ENCODE results near the gene PLEKHJ1. TPM values are rescaled to one million over a fixed set of nuclear protein-coding genes. Genes with fewer than 3 reads are reported as not detected.

The PLEKHJ1 gene
- total RNA-seq, 4 donors from 2014 or later, result 41.6 to 56.7 (median 51.7) TPM

DNA sequence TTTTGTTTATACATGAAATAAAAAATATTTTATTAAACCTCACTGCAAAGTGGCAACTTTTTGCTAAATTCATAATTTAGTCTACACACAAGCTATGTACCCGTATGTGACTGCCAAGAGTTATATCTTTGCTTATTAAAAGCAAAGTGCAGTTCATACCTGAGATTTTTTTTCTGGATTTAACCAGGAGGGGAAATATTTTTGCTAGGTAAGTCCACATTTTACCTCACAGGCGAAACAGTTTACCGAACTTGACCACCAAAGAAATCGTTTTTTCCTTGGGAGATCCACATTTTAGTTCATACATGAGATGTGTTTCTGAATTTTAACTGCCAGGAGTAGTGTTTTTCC is 32.3 kb upstream of the PLEKHJ1 start:
- peak overlapping the region in 1 of 2 donors; percentile 100 for H3K4me3 ChIP-seq
- H3K27me3 ChIP-seq, result no peaks in the 10 kb centered on the region
- peaks cover 0 to 23% of the 10 kb centered on the region in 2 donors for H3K36me3 ChIP-seq
- TF ChIP-seq EP300 (IDR thresholded peaks at IDR 0.05) (no peak), POLR2A (IDR thresholded peaks at IDR 0.05) (no peak), POLR2AphosphoS5 (IDR thresholded peaks at IDR 0.05) (no peak)
- TF ChIP-seq, protein P1, sequence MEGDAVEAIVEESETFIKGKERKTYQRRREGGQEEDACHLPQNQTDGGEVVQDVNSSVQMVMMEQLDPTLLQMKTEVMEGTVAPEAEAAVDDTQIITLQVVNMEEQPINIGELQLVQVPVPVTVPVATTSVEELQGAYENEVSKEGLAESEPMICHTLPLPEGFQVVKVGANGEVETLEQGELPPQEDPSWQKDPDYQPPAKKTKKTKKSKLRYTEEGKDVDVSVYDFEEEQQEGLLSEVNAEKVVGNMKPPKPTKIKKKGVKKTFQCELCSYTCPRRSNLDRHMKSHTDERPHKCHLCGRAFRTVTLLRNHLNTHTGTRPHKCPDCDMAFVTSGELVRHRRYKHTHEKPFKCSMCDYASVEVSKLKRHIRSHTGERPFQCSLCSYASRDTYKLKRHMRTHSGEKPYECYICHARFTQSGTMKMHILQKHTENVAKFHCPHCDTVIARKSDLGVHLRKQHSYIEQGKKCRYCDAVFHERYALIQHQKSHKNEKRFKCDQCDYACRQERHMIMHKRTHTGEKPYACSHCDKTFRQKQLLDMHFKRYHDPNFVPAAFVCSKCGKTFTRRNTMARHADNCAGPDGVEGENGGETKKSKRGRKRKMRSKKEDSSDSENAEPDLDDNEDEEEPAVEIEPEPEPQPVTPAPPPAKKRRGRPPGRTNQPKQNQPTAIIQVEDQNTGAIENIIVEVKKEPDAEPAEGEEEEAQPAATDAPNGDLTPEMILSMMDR (IDR thresholded peaks at IDR 0.05), result no peak
- peak overlapping the region in 1 of 4 donors; percentile 99 for H3K27ac ChIP-seq
- peaks cover 0 to 54% (median 27%) of the 10 kb centered on the region in 3 donors for H3K4me1 ChIP-seq
- H3K9me3 ChIP-seq, result no peaks in the 10 kb centered on the region
- WGBS, 2 donors (ENCODE audit: low coverage in 1 of 2), result 79 to 80% methylated on average over 4 of the region's 4 CpGs
- ATAC-seq, result no peak

DNA sequence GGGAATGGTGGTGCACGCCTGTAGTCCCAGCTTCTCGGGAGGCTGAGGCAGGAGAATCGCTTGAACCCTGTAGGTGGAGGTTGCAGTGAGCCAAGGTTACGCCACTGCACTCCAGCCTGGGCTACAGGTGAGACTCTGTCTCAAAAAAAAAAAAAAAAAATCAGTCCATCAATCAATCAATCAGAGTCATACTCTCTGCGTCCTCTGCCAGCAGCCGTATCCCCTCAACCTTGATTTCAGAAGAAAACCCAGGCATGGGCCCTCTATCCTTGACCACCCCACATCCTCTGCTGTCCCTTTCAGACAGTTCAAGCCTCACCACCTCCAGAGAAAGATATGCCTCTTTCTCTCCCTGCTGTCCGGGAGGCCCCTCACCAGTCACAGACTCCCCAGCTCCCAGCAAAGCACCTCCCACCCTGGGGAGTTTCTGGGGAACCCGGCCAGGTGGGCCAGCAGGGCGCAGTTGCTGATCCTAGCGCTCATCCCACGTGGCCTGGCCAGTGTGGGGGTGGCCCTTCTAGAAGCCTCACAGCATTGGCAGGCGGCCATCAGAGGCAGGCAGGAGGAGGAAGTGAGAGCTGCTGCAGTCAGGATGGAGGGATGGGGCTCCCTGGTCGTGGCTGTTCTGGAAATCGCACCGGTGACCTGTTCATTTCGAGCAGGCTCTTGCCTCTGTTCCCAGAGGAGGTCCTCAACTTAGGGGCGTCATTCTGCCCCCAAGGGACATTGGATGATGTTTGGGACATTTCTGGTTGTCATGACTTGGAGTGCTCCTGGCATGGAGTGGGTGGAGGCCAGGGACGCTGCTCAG is 30.3 kb upstream of the PLEKHJ1 start:
- 29 to 80% methylated on average over 2 to 6 of the region's 18 CpGs for WGBS, 2 donors (ENCODE audit: low coverage in 1 of 2)
- Histone ChIP-seq H3K36me3 (peaks cover 0 to 2% of the 10 kb centered on the region in 2 donors), H3K4me3 (no peak overlapping the region), H3K4me1 (peaks cover 0 to 34% (median 10%) of the 10 kb centered on the region in 3 donors), H3K27ac (peak overlapping the region in 2 of 4 donors; percentile 43 to 57), H3K9me3 (no peaks in the 10 kb centered on the region), H3K27me3 (no peaks in the 10 kb centered on the region)
- TF ChIP-seq POLR2AphosphoS5 (IDR thresholded peaks at IDR 0.05) (no peak), EP300 (IDR thresholded peaks at IDR 0.05) (no peak), POLR2A (IDR thresholded peaks at IDR 0.05) (no peak)
- TF ChIP-seq, protein P1 (IDR thresholded peaks at IDR 0.05), result no peak
- no peak for ATAC-seq

DNA sequence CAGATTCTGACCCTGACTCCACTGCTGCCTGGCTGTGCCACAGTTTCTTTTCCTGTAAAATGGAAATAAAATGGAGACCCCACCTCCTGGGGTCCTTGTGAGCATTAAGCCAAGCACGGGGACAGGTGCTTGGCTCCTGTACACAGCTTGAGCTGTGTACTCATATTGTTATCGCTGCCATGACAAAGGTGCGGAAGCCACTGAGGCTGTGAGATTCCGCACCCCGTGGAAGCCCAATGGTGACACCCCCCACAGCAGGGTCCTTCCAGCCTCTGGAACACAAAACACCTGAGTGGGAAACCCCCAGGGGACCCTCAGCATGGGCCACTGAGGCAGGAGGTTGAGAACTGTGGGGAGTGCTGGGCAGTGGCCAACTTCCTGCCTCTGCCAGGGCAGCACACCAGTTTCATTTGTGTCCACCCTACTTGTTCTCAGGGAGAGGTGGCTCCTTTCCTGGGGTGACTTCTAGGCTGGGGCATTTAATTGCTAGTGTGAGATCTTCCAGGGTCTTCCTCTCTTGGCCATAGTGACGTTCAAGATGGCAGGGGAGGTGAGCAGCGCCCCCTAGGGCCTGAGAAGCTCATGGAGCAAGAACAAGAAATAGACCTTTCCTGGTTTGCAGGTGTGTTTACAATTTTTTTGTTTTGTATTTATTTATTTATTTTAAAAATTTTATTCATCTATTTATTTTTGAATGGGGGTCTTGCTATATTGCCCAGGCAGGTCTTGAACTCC is 25.5 kb upstream of the PLEKHJ1 start:
- no peaks in the 10 kb centered on the region for H3K36me3 ChIP-seq
- no peak for ATAC-seq
- H3K4me1 ChIP-seq, result peaks cover 0 to 8% (median 3%) of the 10 kb centered on the region in 3 donors
- H3K9me3 ChIP-seq, result no peaks in the 10 kb centered on the region
- TF ChIP-seq POLR2A (IDR thresholded peaks at IDR 0.05), result no peak
- TF ChIP-seq, protein P1 (IDR thresholded peaks at IDR 0.05), result peak in 1 of 4 experiments; percentile 39
- no peak overlapping the region for H3K4me3 ChIP-seq
- no peak overlapping the region for H3K27ac ChIP-seq
- H3K27me3 ChIP-seq, result no peaks in the 10 kb centered on the region
- WGBS, 2 donors (ENCODE audit: low coverage in 1 of 2), result 0% methylated on average over 2 of the region's 7 CpGs; no CpG with 5 or more reads in 1 of the 2 donors

DNA sequence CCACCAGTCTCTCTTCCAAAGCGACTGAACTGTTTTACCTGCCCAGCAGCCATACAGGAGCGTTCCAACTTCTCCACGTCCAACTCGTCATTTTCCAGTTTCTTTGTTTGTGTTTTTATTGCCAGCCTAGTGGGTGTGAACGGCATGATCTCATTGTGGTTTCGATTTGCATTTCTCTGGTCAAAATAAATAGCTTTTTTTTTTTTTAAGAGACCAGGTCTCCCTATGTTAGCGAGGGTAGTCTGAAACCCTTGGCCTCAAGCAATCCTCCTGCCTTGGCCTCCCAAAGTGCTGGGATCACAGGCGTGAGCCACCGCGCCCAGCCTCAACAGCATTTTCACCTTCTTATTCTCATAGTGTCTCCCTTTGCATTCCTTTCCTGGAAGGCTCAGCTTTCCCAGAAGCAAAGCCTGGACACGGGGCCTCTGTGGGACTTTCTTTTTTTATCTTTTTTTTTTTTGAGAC is 24.2 kb upstream of the PLEKHJ1 start:
- Histone ChIP-seq H3K27ac (no peak overlapping the region), H3K27me3 (peaks cover 10% of the 10 kb centered on the region), H3K9me3 (no peaks in the 10 kb centered on the region), H3K4me1 (no peaks in the 10 kb centered on the region), H3K4me3 (no peak overlapping the region), H3K36me3 (no peaks in the 10 kb centered on the region)
- no peak for ATAC-seq
- no peak for TF ChIP-seq EP300 (IDR thresholded peaks at IDR 0.05)
- 52 to 65% methylated on average over 4 to 10 of the region's 11 CpGs for WGBS, 2 donors (ENCODE audit: low coverage in 1 of 2)

DNA sequence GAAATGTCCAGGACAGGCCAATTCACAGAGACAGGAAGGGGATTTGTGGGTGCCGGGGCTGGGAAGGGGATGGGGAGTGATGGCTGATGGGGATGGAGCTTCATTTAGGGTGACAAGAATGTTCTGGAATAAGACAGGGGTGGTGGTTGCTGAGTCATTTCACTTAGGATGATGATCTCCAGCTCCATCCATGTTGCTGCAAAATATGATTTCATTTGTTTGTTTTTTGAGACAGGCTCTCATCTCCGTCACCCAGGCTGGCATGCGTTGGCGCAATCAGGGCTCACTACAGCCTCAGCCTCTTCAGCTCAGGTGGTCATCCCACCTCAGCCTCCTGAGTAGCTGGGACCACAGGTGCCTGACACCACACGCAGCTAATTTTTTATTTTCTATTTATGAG is 23.2 kb upstream of the PLEKHJ1 start:
- no peak overlapping the region for H3K27ac ChIP-seq
- WGBS, 2 donors (ENCODE audit: low coverage in 1 of 2), result 83 to 86% methylated on average over 4 to 5 of the region's 5 CpGs
- no peak for ATAC-seq
- no peaks in the 10 kb centered on the region for H3K4me1 ChIP-seq
- H3K9me3 ChIP-seq, result no peaks in the 10 kb centered on the region
- peaks cover 19% of the 10 kb centered on the region for H3K27me3 ChIP-seq
- no peaks in the 10 kb centered on the region for H3K36me3 ChIP-seq
- no peak overlapping the region for H3K4me3 ChIP-seq
- no peak for TF ChIP-seq POLR2AphosphoS5 (IDR thresholded peaks at IDR 0.05)
- no peak for TF ChIP-seq EP300 (IDR thresholded peaks at IDR 0.05)
- TF ChIP-seq, protein P1 (IDR thresholded peaks at IDR 0.05), result no peak
- TF ChIP-seq POLR2A (IDR thresholded peaks at IDR 0.05), result no peak

Measured in gastroesophageal sphincter (tissue), 4 donors.